ENCODE measurements around the gene C3orf52.

- no peak for TF ChIP-seq CTCF (IDR thresholded peaks at IDR 0.05)
- no peak for TF ChIP-seq POLR2A (IDR thresholded peaks at IDR 0.05)
Observed at GRCh38 chr3:112134335-112135124, 48.3 kb downstream of the C3orf52 start.
